Activated CD4-positive, alpha-beta T cell treated with anti-CD3 and anti-CD28 coated beads for 1 hour (primary cell): ENCODE data around the gene SH3PXD2A.
"Not testable (repeated sequence)": the region's sequence is repeated elsewhere in the genome, so short reads cannot be mapped to it uniquely, and the experiment has no call there.

Experiments
- DNase-seq: peaks from one replicate; pipeline ENCODE4 v3.0.0-alpha.2; 2020

Gene SH3PXD2A

GRCh38 chr10:103833731-103834365, 21.5 kb downstream of the SH3PXD2A start:
- no peak for DNase-seq

- DNase-seq, result no peak
These were observed 22.6 kb downstream of the SH3PXD2A start for GRCh38 chr10:103832806-103833205.

- DNase-seq, result no peak
These were observed 25.4 kb downstream of the SH3PXD2A start for GRCh38 chr10:103829838-103830465.

- no peak for DNase-seq
These were observed 26.1 kb downstream of the SH3PXD2A start for GRCh38 chr10:103829278-103829677.

- DNase-seq, result no peak
These were observed 26.7 kb downstream of the SH3PXD2A start for GRCh38 chr10:103828587-103829197.

- DNase-seq, result no peak
These were observed 27.3 kb downstream of the SH3PXD2A start for GRCh38 chr10:103828107-103828506.

- DNase-seq, result no peak
These were observed 28.5 kb downstream of the SH3PXD2A start for GRCh38 chr10:103826885-103827284.

GRCh38 chr10:103824281-103824680, 31.1 kb downstream of the SH3PXD2A start:
- no peak for DNase-seq

GRCh38 chr10:103823706-103824272, 31.6 kb downstream of the SH3PXD2A start:
- no peak for DNase-seq

GRCh38 chr10:103822800-103823199, 32.6 kb downstream of the SH3PXD2A start:
- DNase-seq, result no peak

GRCh38 chr10:103822107-103822716, 33.2 kb downstream of the SH3PXD2A start:
- no peak for DNase-seq

- DNase-seq, result no peak
These were observed 35.0 kb downstream of the SH3PXD2A start for GRCh38 chr10:103820101-103821062.

GRCh38 chr10:103819493-103819892, 35.9 kb downstream of the SH3PXD2A start:
- DNase-seq, result no peak

- no peak for DNase-seq
These were observed 36.5 kb downstream of the SH3PXD2A start for GRCh38 chr10:103818765-103819374.

GRCh38 chr10:103818105-103818504, 37.3 kb downstream of the SH3PXD2A start:
- no peak for DNase-seq

GRCh38 chr10:103816431-103816830, 38.9 kb downstream of the SH3PXD2A start:
- no peak for DNase-seq

- DNase-seq, result no peak
These were observed 40.6 kb downstream of the SH3PXD2A start for GRCh38 chr10:103814626-103815370.

GRCh38 chr10:103814105-103814504, 41.3 kb downstream of the SH3PXD2A start:
- DNase-seq, result no peak

GRCh38 chr10:103813312-103813711, 42.1 kb downstream of the SH3PXD2A start:
- DNase-seq, result not testable (repeated sequence)

GRCh38 chr10:103812432-103812831, 42.9 kb downstream of the SH3PXD2A start:
- DNase-seq, result no peak

- no peak for DNase-seq
These were observed 43.4 kb downstream of the SH3PXD2A start for GRCh38 chr10:103812004-103812403.
